Left ventricle myocardium superior (tissue), 1 donor: ENCODE results near the gene INF2. TPM values are rescaled to one million over a fixed set of nuclear protein-coding genes. Genes with fewer than 3 reads are reported as not detected.

Source experiments
- ATAC-seq: fragments of 200-7000 bp; cut with Tn5 transposase; one replicate; pipeline ENCODE4 v1.9.1; 2020; ENCODE audit warnings: mild to moderate bottlenecking, moderate library complexity
- DNase-seq: peaks from one replicate; pipeline ENCODE4 v3.0.0-alpha.2; 2020
- intact Hi-C: fragments of 100-400 bp; cut with micrococcal nuclease; formaldehyde crosslinking; loops from one replicate; pipeline ENCODE4 v1.11.0; 2022
- total RNA-seq: library from RNA; stranded (reverse); fragmentation: NEBNext Ultra II Directional; extraction: Animal tissue kit (Norgen Biotek cat#: 25700); gene quantifications from one replicate; pipeline ENCODE4 v1.2.1, GENCODE V29; 2021
- donor health status: DM: no; HTN: yes; CAD: no; lungs with severe emphysema.

INF2 gene
- total RNA-seq, 1 donor from 2014 or later: 30.4 TPM

DNA sequence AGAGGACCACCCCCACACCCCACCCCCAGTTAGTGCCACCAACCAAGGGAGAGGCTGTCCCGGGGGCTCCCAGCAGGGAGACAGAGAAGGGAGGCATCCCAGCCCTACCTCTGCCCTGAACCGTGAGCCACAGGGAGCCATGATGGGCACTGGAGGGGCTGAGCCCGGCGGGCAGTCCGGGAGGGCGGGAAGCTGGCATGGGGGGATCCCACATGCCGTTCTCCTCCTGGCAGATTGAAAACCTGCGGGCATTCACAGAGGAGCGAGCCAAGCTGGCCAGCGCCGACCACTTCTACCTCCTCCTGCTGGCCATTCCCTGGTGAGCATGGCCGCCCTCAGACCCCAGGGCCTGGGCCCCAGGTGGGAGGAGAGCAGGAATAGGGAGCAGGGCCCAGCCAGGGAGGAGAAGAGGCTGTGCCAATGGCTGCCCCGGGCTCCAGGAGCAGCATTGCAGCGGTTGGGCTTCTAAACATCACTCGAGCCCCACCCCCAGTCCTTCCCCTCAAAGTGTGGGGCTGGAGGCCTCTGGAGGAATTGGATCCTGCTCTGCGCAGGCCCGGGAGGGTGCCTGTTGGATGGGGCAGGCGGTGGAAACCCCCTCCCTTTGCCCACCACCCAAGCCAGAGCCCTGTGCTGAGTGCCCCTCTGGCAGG lies 20.1 kb downstream of the INF2 start:
- intact Hi-C loops: loop anchor here (10.0 kb wide), 1 partner anchor 55 kb away; no protein-coding TSS in a partner anchor
- peak; percentile 1 for ATAC-seq
- DNase-seq: no peak

DNA sequence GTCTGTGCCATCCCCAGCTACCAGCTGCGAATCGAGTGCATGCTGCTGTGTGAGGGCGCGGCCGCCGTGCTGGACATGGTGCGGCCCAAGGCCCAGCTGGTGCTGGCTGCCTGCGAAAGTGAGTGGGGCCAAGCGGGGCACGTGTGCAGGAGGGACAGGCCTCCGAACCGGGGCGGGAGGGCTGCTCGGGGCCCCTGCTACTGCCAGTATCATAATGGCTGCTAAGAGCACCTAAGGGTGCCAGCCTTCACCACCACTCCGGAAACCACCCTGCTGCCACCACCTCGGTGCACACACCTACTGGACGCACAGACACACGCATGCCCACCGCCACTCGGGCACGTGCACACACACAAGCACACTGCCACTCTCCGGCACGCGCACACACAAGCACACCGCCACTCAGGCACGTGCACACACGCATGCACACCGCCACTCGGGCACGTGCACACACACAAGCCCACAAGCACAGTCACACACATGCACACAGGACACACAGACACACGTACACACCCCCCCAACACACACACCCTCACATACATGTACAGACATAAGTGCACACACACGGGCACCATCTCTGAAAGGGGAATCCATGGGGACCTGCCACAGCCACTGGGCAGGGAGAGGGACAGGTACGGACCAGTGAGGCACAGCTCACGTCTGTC lies 20.8 kb downstream of the INF2 start:
- no peak for ATAC-seq
- no peak for DNase-seq
- intact Hi-C loops: no loop called here

DNA sequence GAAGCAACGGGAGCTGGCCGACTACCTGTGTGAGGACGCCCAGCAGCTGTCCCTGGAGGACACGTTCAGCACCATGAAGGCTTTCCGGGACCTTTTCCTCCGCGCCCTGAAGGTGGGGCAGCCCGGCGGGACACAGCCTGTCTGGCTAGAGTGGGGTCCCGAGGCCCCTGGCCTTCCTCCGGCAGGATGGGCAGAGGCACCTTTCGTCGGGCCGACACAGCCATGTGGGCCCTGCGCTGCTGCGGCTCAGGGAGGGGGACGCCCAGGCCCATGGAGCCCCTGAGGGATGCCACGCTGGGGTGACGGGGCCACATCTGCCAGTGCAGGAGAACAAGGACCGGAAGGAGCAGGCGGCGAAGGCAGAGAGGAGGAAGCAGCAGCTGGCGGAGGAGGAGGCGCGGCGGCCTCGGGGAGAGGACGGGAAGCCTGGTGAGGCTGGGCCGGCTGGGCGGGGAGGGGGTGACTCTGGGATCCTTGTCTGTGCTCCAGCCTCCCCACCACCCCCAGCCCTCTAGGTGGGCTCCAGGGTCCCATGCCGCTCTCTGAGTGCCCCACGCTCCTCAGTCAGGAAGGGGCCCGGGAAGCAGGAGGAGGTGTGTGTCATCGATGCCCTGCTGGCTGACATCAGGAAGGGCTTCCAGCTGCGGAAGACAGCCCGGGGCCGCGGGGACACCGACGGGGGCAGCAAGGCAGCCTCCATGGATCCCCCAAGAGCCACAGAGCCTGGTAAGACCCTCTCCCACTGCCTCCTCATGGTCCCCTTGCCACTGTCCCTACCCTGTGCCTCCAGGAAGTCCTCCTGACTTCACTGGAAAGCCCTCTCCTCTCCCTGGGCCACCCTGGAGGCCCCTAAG lies 23.7 kb downstream of the INF2 start:
- intact Hi-C loops: no loop called here
- ATAC-seq: no peak
- no peak for DNase-seq

DNA sequence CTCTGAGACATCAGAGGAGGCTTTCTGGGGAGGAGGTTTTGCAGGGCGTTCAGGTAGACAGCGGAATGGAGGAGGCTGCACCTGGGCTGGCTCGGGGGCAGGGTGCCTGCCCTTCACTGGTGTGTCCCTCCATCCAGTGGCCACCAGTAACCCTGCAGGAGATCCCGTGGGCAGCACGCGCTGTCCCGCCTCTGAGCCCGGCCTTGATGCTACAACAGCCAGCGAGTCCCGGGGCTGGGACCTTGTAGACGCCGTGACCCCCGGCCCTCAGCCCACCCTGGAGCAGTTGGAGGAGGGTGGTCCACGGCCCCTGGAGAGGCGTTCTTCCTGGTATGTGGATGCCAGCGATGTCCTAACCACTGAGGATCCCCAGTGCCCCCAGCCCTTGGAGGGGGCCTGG lies 24.6 kb downstream of the INF2 start:
- intact Hi-C loops: no loop called here
- ATAC-seq (no peak), DNase-seq (no peak)

DNA sequence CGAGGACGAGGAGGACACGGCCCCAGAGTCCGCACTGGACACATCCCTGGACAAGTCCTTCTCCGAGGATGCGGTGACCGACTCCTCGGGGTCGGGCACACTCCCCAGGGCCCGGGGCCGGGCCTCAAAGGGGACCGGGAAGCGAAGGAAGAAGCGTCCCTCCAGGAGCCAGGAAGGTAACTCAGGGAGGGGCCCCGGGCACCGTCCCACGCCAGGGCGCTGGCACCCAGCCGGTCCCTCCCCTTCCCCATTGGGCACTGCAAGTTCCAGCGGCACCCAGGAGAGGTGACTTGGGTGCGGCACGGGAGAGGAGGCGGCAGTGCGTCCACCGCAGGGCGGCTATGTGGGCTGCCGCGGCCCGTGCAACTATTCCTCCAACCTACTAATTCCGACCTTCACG lies 25.3 kb downstream of the INF2 start:
- intact Hi-C loops: no loop called here
- ATAC-seq (no peak), DNase-seq (no peak)

DNA sequence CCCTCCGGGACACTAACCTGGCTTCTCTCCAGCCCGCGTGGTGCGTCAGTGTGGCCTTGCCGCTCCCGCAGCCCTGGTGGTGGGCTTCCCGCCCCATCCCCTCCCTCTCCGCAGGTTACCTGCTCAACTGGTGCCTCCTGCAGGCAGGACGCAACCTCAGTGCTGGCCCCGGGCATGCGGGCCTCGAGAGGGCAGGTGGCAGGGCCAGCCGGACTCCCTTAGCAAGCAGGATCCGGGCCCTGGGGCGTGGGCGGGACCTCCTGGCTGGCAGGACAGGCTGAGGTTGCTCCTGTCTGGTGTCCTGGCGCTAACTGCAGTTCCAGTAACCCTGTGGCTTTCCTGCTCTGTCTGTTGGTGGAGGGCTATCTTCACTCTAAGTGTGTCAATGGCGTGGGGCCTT lies 26.0 kb downstream of the INF2 start:
- ATAC-seq (no peak), DNase-seq (no peak)
- intact Hi-C loops: no loop called here

DNA sequence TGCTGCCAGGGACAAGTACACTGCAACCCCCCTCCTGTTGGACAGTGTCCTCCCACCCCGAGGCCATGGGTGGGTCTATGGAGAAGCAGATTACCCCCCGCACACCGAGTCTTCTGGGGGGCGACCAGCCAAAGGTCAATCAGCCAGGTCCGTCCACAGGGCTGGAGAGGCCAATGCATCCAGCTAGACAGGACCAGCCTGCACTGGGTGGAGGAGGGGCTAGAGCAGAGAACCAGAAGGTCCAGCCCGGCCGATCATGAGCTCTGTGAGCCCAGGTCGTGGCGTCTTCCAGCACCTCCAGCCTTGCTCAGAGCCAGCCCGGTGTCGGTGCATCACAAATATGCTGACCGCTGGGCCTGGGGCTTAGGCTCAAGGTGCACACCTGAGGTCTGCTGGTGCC lies 26.5 kb downstream of the INF2 start:
- intact Hi-C loops: no loop called here
- no peak for ATAC-seq
- DNase-seq: no peak

DNA sequence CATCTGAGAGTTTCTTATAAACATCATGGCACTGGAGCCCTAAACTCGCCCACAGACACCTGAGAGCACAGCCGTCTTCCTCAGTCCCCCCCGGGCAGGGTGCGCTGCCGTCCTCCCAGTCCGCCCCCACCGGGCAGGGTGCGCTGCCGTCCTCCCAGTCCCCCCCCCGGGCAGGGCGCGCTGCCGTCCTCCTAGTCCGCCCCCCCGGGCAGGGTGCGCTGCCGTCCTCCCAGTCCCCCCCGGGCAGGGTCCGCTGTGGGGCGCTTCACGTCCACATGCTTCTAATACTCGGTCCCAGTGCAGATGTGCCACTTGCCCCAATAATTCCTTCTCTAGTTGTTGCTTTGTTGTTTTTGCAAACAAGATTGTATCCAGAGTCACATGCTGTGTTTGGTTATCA lies 27.7 kb downstream of the INF2 start:
- ATAC-seq (no peak), DNase-seq (no peak)
- intact Hi-C loops: no loop called here

DNA sequence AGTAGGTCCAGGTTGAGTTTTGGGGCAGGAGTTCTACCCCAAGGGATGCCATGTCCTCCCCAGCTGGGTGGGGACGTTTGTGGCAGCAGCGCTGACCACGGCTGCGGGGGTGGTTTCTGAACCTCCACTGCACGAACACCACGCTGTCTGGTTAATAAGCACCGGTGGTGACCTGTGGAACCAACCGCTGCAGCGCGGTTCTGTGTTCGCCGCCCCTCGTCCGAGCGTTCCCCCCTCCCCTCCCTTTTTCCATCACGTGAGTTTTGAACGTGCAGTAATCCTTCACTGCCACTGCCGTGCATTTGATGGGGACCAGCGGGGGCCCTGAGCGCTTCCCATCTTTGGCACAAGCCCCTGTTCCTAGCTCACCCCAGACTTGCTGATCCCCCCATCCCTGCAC lies 28.2 kb downstream of the INF2 start:
- peak; percentile 9 for ATAC-seq
- intact Hi-C loops: no loop called here

DNA sequence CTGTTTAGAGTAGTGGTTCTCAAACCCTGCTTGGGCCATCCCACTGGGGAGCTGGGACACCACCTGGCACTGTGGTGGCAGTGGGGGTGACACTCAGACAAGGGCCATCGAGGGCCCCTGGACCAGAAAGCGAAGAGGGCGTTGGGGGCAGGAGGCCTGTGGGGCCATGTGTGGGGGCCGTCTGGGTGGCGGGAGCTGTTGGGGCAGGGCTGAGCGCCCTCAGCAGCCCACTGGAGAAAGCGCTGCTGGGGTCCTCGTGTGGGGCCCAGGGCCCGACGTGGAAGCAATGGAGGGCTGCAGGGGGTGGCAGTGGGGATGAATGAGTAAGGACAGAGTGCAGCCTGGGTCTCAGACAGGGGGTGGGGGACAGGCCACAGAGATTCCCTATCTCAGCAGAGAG lies 28.7 kb downstream of the INF2 start:
- DNase-seq: no peak
- ATAC-seq: no peak
- intact Hi-C loops: no loop called here

More for the DNA sequence above, 28.2 kb downstream of the INF2 start:
- DNase-seq: no peak

DNA sequence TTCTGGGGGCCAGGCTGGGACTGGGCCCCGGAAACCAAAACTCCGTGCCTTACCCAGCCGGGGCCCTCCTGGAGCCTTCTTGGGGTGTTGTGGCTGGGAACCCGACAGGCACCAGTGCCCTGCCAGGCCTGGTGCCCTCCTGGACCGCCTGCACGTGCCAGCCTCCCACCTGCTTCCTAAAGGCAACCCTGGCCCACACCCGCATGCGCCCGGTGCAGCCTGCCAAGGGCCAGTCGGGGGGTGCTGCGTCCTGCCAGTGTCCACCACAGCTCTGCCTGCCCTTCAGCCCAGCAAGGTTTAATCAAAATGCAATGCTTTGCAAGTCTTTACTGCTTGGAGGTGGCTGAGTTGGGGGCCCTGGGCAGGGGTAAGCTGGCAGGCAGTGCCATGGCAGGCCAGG lies 29.5 kb downstream of the INF2 start:
- ATAC-seq: no peak
- intact Hi-C loops: no loop called here
- no peak for DNase-seq

DNA sequence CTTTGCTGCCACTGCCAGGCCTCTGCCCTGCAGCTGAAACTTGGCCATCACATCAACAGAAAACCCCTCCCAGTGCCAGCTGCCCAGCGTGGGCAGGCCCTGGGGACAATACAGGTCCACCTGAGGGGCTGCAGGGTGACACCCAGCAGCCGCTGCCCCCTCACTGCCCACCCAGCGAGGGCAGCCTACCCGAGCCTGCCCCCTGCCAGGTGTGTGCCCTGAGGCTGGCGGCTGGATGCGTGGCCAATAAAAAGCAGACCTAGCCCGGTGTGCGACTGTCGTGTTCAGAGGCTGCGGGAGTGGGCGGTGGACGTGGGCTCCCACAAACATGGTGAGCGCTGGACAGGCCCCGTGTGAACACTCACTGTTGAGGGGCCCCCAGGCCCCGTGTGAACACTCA lies 29.9 kb downstream of the INF2 start:
- no peak for ATAC-seq
- intact Hi-C loops: no loop called here
- DNase-seq: no peak

DNA sequence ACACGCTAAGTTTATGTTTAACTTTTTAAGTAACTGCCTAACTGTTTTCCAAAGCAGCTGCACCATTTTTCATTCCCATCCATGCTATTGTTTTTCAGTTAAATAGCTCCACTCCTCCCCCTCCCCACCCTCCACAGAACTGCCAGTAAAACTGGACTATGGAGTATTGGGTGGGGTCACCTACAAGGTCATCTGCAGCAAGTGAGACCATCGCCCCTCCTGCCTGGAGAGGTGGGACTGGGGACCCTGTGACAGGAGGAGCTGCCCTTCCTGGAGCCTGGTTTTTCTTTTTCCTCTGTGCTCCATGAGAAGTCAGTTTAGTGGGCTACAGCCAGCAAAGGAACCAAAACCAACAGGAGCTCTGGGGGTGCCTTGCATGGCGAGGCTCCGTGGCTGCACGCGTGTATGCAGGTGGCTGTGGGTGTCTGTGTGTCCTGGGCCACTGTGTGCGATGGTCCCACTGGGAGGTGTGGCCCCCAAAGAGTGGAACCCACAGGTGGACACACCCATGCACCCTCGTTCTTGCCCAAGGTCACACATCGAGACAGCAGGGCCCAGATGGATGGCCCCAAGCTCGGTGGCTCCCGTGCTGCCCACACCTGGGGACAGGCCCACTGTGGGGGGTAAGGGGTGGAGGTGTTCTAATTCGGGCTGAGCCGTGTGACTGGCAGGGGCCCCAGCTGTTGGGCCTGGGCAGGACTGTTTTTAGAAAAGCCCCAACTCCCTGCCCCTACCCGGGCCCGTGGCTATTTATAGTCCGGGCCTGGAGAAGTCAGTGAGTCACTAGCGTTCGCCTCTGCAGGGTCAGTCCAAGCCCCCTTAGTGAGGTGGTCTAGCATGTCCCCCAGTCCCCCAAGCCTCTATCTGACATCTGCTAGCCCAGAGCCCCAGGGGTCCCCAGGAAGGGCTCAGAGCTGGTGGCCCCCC lies 32.4 kb downstream of the INF2 start:
- intact Hi-C loops: no loop called here
- DNase-seq (peak; percentile 88), ATAC-seq (peak; percentile 50)

DNA sequence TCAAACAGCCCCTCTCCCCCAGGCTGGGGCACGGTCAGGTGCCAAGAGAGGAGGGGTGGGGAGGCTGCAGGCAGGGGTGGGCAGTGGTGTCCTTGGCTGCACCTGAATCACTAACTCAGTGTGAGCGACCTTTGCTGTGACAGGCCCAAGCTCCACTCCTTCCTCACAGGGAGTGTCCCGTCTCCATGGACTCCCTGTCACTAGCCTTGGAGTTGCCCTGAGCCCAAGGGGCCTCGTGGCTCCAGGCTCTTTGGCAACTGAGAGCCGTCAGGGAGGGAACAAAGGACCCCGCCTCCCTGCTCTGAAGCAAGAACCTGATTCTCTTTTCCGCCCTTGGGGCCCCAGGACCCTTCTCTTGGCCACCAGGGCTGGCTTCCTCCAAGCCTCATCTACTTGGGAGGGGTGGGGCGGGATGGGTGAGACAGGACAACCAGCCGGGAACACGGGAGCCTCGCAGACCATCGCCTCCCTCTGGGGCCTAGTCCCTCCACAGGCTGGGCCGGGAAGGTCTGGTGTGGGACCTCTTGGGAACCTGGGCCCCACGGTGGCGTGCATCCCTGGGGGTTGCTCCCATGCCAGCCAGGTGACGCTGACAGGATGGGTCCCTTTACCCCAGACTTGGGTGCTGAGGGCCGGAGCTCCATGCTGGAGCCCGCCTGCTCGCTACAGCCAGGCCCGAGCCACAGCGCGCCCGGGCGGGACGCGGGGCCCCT lies 33.7 kb downstream of the INF2 start:
- DNase-seq (no peak), ATAC-seq (no peak)
- intact Hi-C loops: no loop called here

DNA sequence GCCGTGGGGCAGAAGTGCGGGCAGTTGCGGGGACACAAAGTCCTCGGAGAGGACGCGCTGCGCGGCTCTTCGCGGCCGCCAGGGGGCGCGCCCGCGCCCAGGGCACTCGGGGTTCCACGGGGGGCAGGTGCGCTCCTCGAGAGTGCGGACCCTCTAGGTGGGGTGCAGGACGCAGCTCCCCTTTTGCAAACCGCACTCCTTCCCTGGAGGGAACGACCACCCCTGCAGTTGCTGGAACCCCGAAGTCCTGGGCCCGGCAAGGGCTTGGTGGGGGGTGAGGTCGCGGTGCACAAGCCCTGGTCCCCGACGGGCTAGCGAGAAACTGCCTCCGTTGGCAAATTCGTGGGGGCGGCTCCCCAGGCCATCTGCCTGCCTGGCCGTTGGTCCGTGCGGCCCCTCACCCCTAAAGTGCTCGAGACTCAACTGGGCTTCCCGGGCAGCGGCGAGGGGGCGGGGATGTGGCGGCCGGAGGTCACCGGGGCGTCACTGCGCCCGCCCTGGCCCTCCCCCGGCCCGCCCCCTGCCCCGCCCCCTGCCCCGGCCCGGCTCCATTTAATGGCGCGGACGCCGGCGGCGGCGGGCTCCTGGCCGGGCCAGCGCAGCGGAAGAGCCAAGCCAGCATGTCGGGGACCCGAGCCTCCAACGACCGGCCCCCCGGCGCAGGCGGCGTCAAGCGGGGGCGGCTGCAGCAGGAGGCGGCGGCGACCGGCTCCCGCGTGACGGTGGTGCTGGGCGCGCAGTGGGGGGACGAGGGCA lies 34.4 kb downstream of the INF2 start, which contains the start of gene ADSS1:
Gene ADSS1, plus strand, starts transcription at position 579 of the 756 bp plus-strand sequence. Its CDS starts 42 bp downstream, at position 621.
- intact Hi-C loops: no loop called here
- ATAC-seq (peak; percentile 66), DNase-seq (peak; percentile 89)

DNA sequence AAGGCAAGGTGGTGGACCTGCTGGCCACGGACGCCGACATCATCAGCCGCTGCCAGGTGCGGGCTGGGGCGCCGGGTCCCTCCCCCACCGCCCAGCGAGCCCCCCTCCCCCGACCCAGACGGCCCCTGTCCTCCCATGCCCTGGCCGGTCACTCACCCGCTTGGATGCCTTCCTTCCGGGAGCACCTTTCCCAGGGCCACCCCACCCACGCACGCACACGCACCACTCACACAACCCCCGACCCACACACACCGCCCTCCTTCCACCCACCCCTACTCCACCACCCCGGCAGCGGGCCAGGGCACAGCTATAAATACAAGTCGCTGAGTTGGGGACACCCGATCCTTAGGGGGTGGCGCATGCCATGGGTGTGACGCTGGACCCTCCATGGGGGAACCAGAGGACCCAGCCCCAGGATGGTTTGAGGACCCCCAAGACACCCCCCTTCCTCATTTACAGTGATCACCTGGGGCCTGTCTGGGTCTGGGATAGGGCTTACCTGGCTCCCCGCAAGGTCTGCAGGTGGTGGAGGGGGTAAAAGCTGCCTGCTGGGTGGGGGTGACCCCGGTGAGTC lies 35.1 kb downstream of the INF2 start:
- intact Hi-C loops: no loop called here
- peak; percentile 88 for DNase-seq
- peak; percentile 53 for ATAC-seq

DNA sequence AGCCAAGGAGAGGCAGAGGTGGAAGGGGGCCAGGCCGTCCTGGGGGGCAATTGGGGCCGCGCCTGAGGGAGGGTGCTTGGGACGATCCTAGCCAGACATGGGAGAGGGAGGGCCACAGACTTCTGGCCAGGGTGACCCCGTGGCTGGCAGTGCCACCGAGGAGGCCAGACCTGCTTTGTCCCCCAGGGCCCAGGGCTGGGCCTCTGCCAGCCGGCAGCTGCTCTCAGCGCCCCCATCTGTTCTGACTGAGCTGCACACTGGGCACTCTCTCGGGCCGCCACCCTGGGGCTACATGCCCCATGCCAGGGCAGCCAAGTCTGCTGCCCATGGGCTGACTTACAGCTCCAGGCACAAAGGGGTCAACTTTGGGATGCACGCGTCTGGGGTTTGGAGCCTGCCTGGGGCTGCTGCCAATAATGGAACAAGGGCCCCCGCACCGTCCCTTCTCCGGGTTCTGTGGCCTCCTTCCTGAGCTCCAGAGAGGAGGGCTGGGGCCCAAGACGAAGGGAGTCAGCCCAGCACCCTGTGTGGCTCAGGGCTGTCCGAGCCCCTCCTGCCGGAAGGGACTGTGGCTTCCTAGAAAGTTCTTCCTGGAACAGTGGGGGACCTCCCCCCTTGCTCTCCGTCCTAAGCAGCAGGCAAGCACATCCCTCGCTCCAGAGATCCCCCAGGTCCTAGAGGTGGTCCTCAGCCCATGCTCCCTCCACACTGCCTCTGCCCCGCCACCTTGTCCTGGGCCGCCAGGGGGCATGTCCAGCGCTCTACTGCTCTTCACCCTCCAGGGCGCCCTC lies 35.8 kb downstream of the INF2 start:
- intact Hi-C loops: no loop called here
- peak; percentile 55 for ATAC-seq
- DNase-seq: peak; percentile 85
